HG02884 (cell line): ENCODE data around the gene KLHL30.

Experiments used
- ATAC-seq: cut with Tn5 transposase; IDR thresholded peaks from one replicate; pipeline ENCODE4 v1.9.1; 2021; ENCODE audit warnings: mild to moderate bottlenecking, moderate library complexity; ENCODE audit not compliant: unreplicated experiment

KLHL30 gene

DNA sequence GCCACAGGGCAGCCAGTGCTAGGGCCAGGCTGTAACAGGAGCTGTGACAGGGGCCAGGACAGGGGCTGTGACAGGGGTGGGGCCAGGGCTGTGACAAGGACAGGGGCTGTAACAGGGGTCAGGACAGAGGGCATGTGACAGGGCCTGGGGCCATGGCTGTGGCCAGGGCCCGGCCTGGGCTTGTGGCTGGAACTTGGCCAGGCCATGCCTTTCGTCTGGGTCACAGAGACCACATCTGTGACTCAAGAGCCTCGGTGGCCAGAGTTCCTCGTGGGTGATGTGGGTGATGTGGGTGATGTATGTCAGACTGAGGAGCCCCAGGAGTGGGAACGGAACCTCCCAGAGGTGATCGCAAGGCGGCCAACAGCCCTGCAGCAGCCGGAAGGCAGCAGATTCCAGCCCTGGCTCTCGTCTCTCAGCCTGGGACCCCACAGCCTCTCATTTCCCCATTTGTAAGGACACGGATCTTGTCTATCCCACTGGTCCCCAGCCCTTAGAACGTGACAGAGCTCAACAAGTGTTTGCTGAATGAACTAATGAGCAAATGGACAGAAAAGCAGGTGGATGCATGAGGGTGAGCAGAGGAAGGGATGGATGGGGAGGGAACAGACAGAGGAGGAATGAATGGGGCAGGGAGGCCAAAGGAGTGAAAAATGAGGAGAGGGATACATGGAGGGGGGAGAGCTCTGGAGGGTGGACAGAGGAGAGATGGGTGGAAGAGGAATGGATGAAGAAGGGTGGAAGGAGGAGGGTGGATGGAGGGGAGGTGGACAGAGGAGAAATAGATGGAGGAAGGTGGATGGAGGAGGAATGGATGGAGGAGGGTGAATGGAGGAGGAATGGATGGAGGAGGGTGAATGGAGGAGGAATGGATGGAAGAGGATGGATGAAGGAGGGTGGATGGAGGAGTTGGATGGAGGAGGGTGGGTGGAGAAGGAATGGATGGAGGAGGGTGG lies 21.0 kb upstream of the KLHL30 start:
- ATAC-seq: no peak

DNA sequence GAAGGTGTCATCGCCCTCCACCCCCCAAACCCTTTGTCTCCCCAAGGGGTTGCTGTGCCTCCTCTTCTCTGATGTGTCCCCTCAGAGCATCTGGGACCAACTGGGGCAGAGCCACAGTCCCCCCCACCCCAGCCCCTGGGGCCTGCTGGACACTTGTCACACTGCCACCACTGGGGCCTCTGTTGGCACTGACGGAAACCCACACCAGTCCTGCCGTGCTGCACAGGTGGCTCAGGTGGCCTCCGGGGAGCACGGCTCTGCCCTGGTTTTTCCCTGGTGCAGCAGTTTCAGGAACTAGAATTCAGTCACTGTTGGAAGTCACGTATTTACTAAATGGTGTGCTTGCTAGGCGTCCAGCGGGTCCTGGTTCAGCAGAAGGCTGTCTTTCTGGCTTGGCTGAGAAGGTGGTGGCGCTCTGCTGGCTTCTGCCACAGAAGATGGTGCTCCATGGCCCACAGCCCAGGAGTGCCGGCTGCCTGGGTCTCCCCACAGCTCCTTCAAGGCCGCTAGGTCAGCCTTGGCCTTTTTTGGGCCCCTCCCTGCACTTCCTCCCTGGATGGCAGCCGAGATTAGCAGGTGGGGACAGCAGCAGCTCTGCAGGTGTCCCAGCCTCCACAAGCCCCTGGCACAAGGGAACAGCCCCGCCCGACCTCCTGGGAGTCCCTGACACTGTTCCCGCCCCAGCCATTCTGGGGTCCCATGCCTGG lies 18.6 kb upstream of the KLHL30 start:
- no peak for ATAC-seq

DNA sequence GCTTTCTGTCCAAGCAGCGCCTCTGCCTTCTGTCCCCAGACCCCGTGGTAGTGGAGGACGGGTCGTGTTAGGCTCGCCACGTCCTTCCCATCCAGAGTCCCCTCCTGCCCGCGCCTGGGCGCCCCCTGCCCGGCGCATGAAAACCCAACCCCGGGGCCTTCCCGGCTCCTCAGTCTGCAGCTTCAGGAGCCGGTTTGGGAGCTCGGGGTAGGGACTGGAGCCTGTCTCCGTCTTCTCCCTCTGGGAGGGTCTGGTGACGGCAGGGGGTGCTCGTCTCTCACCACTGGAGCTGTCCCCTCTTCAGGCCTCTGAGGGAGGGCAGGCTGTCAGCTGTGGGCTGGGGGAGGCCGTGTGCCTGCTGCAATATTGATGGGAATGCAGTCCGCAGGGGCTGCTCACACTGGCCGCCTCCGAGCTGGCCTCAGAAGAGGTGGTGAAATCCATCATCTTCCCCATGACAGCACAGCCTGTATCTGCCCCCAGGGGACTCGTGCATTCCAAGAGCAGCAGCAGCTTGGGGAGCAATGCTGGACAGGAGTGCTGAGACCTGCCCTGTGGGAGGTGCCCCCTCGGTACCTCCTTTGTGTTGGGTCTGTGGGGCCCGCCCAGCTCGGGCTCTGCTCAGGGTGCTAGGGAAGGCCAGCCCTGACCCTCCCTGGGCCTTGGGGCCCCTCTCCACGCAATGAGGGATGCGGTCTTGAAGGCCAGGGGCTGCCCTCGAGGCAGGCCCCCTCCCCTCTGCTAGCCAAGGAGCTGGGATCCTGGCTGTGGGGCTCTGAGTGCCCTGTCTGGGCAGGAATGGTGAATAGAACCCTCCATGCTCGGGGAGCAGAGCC lies 17.8 kb upstream of the KLHL30 start:
- no peak for ATAC-seq

DNA sequence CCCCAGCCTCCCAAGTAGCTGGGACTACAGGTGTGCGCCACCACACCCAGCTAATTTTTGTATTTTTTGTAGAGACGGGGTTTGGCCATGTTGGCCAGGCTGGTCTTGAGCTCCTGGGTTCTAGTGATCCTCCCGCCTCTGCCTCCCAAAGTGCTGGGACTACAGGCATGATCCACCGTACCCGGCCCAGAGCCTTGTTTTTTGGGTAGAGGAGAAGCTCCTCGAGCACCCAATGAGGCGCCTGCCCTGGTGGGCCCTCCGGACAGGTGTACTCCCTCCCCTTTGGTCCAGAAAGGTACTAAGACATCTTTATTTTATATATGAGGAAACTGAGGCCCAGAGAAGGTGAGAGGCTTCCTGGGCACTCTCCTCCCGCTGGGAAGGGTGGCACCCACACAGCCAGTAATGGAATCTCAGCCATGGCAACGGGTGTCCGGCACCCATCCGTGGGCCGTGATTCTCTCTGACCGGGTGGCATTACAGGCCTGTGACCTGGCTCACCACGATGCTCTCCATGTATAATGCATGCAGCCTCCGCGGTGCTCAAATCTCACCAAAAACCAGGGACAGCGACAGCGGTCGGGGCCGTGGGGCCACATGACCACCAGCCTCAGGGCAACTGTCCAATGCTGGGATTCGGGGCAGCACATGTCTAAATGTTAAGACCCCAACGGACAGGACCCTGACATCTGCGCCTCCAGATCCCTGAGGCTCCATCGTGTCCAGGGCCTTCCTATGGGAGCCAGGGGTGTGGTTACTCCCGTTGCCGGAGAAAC lies 16.8 kb upstream of the KLHL30 start:
- no peak for ATAC-seq

DNA sequence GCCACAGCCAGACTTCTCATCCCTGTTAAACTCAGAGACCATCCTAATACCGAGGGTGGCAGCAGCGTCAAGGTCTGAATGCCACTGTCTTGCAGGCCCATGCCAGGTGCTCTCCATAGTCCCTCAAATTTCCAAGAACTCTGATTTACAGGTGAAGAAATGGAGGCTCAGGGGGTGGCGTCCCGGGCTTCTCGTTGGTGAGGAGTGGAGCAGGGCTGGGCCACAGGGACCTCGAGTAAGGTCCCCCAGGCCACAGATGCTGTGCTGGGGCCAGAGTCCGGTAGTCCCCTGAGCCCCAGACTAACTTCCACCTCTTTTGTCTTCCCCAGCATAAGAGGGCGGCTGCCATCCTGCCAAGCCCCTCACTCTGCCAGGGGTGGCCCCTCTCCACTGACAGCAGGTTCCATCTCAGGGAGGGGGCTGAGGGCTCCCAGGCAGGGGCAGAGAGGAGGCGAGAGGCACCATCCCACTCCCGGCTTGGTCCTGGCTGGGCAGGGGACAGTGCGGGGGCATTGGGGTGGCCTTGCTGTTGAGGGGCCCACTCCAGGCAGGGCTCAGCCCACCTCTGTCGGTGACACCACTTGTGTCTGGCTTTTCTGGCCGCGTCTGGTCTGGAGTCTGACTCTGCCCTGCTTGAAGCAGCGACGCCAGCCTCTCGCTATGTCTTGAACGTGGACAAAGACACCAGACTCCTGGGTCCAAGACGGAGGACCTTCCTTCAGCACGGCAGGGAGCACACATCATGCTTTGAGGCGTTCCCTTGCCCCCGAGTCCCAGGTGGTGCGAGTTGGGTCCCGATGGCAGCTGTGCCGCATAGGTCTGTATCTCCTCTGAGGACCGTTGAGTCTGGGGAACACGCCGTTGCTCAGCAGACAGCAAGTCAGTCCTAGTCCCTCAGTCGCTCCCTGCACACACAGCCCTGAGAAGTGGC lies 15.9 kb upstream of the KLHL30 start:
- ATAC-seq: no peak

DNA sequence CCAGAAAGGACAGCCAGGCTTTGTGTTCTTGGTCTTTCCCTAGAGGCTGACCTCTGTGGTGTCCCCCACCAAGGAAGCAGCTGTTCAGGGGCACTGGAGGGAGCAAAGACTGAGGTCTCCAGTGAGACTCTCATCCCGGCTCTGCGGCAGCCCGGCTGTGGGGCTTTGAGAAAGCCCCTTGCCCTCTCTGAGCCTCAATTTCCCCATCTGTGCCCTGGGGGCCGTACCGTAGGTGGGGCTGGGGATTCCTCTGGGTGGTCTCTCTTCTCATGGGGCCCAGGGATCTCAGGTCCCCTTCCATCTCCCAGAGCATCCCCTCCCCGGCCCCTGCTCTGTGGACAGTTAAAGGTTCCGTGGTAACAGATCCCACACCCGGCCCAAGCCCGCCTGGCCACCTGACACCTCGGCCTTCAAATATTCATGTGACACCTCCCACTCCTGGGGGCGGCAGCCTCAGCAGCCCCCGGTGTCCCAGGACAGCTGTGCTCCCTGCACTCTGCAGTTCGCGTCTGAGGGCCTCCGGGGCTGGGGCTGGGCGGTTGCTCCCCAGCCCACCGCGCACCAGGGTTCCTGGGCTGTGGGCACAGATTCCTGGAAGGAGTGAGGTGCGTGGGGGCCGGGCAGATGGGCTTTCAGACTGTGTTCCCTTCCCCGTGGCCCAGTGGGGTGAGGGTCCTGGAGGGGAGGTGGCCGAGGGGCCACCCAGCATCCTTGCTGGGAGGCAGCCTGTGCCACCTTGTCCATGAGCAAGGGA lies 15.1 kb upstream of the KLHL30 start:
- ATAC-seq: no peak

DNA sequence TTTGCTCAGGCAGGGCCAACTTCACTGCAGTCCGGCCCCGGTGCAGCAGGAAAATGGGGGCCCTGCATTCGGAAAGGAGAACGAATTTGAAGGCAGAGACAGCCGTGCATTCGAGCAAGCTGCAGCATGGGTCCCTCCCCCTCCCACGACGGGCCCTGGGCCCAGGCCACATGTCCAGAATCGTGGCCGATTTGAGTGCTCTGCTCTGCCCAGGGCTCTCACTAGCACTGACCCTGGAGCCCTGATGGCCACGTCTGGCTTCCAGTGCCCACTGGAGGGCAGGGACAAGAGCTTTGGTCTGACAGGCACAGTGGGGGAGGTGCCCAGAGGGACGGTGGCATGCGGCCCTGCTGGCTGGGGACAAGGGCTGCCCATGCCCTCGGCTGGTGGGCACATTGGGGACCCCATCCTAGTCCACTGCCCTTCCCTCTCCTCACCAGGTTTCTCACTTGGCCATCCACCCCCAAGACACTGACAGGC lies 14.4 kb upstream of the KLHL30 start:
- ATAC-seq: no peak

DNA sequence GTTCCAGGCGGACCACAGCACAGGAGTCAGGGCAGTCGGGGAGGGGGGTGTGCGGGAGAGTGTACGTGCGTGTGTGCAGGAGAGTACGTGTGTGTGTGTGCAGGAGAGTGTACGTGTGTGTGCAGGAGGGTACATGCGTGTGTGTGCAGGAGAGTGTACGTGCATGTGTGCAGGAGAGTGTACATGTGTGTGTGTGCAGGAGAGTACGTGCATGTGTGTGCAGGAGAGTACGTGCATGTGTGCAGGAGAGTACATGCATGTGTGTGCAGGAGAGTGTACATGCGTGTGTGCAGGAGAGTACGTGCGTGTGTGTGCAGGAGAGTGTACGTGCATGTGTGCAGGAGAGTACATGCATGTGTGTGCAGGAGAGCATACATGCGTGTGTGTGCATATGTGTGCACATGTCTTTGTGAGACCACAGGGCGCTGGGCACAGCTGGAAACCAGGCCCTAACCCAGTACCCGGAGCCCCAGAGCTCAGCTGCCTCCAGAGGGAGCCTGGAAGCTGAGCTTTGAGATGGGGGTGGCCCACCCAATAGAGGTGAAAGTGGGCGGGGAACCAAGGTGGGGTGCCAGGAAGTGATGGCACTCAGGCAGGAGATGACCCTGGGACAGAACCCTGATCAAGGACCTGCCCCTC lies 13.9 kb upstream of the KLHL30 start:
- no peak for ATAC-seq

DNA sequence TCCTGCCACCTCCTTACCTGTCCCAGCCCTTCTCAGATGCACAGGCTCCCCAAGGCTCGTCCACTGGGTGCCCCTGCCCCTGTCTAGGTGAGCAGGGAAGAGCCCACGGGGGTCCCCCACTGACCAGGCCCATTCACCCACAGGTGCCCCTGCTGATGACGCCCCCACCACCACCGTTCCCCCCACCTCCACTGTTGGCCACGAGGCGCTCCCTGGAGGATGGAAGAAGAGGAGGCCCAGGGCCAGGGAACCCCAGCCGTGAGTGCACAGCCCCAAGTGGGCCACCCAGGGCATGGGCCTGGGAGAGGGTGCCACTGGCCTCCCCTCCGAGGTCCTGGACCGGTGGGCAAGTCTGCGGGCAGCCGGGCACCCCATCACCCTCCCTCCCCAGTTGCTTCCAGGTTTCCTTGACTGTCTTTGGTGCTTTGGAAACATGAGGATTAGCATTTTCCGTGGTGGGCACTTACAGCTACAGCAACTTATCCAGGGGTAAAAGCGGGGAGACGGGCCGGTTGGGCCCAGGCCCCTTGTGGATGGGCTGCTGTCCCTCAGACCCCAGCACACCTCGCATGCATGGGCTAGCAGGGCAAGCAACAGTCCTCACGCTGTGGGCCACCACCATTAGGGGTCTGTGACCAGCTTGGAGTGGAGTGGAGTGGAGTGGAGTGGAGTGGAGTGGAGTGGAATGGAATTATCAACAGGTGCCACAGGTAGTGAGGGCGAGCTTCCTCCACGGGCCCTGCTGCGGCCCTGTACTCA lies 13.2 kb upstream of the KLHL30 start:
- ATAC-seq: no peak

DNA sequence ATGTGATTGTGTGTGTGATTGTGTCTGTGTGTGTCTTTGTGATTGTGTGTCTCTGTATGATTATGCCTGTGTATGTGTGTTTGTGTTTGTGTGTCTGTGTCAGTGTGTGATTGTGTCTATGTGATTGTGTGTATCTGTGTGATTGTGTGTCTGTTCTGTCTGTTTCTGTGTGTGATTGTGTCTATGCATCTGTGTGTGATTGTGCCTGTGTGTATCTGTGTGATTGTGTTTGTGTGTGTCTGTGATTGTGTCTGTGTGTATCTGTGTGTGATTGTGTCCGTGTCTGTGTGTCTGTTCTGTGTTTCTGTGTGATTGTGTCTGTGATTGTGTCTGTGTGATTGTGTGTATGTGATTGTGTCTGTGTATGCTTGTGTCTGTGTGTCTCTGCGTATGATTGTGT lies 12.1 kb upstream of the KLHL30 start:
- ATAC-seq: no peak

DNA sequence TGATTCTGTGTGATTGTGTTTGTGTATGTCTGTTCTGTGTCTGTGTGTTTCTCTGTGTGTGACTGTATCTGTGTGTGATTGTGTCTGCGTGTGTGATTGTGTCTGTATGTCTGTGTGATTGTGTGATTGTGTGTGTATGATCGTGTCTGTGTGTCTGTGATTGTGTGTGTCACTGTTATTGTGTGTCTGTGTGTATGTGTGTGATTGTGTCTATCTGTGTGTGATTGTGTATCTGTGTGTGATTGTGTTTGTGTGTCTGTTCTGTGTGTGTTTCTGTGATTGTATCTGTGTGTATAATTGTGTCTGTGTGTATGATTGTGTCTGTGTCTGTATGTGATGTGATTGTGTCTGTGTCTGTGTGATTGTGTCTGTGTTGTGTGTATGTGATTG lies 11.7 kb upstream of the KLHL30 start:
- no peak for ATAC-seq

DNA sequence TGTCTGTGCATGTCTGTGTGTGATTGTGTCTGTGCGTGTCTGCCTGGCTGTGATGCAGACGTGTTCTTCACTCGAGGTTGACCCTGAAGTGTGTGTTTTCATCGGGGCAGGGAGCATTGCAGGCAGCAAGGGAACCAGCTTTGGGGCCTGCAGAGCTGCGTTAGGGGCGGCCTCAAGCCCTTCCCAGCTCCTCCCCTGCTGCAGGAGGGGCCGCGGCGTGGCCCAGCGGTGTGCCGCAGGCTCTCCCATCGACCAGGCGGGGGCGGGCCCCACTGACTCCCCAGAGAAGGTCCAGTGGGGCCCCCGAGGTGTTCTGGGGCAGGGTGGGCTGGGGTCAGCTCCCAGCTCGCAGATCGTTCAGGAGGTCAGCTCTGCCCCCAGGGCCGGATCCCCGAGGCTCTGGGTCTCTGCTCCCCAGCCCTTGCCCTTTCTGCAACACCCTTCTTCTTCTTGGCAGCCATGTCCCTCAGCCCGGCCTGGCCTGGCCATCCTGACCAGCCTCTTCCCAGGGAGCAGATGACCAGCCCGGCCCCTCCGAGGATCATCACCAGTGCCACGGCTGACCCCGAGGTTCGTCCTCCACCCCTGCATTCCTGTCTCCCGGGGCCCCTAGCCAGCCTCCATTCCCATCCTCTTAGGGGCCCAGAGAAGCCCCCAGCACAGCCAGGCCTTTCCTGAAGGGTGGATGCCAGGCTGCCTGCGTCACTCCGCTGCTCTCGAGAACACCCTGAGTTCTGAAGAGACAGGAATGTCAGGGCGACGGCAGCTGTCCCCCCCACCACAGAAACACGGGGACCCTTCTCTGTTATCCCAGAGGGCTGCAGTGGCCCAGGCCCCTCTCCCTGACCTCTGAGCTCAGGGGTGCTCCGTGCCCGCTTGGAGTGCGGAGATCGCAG lies 11.1 kb upstream of the KLHL30 start:
- ATAC-seq: no peak

DNA sequence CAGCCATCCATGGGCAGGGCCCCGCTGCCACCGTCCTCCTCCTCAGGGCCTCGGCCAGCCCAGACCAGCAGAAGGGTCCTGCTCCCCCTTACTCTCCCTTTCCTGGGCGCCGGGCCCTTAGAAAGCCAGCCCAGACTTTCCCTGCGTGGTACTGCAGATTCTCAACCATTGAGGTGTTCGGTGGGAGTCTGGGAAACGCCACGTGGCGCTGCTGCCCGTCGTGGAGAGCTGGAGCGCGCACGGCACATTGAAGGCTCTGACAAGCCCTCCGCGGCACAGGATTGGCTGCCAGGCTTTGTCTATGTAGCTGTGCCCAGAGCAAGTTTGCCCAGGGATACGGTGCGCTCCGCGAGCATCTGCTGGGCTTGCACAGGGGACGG lies 10.4 kb upstream of the KLHL30 start:
- no peak for ATAC-seq

DNA sequence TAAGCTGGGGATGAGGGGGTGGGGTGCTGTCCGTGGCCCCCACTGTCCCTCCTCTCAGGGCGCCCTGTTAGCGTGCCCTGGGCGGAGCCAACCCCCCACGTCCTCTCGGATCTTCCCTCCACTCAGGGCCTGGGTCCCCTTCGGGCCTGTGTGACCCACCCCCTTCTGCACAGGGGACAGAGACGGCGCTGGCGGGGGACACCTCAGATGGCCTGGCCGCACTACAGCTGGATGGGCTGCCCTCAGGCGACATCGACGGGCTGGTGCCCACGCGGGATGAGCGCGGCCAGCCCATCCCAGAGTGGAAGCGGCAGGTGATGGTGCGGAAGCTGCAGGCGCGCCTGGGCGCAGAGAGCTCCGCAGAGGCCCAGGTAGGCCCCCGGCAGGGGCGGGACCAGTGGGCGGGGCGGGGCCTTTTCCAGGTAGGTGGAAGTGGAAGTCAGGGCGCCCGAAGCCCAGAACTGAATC lies 9.9 kb upstream of the KLHL30 start:
- ATAC-seq: no peak

DNA sequence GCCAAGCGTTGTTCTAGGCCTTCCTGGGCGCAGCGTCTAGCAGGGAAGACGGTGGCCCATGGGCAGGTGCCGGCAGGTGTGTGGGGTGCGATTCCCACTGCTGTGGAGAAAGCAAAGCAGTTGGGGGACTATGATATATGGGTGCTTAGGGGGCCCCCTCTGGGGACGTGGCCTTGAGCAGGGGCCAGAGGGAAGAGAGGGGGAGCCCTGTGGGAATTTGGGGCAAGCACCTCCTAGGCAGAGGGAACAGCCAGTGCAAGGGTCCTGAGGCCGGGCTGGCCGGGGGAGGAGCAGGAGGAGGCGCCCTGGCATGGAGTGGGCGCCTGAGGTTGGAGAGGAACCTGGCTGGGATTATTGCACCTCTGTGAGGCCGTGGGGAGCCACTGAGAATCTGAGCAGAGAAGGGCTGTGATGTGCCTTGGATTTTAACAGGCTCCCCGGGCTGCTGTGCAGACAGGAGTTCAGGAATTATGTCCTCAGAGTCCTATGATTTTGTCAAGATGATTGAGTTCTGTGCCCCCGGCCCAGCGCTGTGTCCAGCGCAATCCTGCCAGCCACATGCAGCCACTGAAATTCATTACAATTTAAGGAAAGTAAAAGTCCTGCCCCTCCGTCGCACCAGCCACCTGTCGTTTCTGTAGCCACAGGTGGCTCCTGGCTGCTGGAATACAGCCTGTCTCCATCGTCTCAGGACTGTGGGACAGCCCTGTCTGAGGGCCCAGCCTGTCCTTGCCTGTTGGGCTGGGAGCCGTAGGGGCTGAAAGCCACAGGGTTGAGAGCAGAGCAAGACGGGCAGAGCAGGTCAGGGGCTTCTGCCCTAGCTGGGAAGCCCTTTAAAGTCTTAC lies 9.1 kb upstream of the KLHL30 start:
- no peak for ATAC-seq
